ENCODE data around the gene ZSCAN9. TPM values are rescaled to one million over a fixed set of nuclear protein-coding genes. Genes with fewer than 3 reads are reported as not detected.

The ZSCAN9 gene
- total RNA-seq, 1 donor from 2014 or later: 21.3 TPM

DNA sequence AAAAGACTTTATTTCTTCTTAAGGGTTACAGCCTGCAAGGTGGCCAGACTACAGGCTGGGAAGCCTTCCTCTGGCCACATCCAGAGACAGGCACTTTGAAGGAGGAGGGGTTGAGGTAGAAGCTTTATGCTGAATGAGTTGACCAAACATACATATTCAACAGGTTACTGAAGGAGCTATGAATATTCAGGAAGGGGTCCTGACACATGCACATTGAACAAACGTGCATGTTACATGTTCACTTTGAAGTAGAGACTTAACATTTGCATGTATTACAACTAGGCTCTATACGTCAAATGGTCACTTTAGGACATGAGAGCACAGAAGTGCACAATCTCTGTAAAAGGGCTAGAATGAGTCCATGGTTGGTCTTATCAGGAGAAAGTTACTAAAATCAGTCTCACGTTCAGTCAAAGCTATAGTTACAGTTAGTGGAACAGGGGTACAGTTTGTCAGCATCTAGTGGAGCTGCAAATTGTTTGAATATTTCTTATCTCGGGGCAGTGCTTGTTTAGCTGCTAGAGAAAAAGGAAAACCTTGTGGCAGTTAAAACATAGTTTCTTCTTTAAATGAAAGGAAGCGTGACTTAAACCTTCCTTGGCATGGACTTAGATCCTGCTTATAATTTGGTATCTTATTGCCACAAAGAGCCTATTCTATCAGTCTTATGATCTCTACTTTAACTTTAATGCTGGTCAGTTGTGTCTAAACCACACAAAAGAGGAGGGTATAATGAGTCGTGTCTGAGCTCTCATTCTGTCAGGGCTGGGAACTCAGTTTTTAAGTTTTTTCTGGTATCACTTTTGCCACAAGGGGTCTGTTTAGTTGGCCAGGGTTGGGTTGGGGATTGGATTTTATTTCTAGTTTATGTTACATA is 4.6 kb upstream of the ZSCAN9 start:
- DNase-seq: no peak

DNA sequence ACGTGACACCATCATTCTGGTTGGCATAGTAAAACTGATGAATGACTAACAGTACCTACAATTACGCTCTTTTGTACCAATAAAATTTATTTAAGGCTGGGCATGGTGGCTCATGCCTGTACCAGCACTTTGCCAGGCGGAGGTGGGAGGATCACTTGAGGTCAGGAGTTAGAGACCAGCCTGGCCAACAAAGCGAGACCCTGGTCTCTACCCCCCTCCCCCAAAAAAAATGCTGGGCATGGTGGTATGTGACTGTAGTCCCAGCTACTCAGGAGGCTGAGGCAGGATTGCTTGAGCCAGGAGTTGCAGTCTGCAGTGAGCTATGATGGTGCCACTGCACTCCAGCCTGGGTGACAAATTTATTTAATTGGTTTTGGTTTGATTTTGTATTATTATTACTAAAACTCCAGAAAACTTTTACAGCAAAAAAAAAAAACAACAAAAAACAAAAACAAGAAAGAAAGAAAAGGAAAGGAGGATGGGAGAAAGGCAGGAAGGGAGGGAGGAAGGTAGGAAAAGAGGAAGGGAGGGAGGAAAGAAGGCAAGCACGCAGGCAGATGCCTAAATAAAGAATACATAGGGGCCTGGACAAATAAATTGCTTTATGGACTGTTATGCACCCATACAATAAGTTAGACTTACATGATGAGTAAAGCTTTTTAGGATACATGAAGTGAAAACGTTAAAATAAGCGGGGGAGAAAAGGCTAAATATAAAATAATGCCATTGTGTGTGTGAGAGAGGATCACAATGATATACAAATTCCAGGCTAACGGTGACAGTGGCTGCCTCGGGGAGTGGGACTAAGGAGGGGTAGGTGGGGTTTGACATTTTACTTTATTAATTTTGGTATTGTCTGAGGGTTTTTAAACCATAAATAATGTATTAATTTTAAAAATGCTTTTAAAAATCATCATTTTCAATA is 682 bp upstream of the ZSCAN9 start:
- no peak for DNase-seq

DNA sequence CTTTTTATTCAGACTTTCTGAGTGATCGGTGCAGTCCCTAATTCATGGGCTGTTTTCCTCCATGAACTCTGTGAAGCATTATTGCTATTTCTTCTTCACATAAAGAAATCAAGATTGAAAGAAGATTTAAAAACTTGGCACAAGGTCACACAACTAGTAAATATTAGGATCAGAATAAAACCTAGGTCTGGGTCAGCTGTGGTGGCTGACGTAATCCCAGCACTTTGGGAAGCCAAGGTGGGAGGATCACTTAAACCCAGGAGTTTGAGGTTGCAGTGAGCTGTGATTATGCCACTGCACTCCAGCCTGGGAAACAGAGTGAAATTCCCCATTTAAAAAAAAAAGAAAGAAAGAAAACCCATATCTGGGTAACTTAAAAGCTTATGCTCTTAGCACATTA is 1.4 kb downstream of the ZSCAN9 start:
- DNase-seq: no peak

DNA sequence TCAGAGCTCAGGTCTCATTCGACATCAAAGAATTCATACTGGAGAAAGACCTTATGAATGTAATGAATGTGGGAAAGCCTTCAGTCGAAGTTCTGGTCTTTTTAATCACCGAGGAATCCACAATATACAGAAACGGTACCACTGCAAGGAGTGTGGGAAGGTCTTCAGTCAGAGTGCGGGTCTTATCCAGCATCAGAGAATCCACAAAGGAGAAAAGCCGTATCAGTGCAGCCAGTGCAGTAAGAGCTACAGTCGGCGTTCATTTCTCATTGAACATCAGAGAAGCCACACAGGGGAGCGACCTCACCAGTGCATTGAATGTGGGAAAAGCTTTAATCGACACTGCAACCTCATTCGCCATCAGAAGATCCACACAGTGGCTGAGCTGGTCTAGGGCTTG is 7.7 kb downstream of the ZSCAN9 start:
- no peak for DNase-seq

DNA sequence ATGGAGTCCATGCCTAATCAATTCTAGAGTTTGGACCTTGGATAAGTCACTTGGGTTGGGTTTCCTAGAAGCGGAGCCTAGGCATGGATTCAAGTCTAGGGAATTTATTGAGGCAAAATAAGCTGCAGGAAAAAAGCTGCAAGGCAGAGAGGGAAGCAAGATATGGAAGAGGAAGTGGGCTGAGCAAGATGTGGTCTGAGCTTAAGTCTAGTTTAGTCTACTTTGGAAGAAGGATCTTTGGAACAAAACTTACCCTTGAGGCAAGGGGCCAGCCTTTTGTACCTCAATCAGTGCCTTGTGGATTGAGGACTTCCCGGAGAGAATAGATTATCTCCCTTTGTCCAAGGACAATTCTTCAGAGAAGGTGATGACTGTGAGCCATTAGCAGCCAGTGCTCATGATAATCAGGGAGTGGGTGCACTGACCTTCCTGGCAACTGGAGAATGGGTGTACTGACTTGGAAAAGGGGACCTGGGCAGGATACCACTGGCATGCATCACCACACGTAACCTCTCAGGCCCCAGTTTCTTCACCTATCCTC is 10.9 kb downstream of the ZSCAN9 start:
- no peak for DNase-seq

DNA sequence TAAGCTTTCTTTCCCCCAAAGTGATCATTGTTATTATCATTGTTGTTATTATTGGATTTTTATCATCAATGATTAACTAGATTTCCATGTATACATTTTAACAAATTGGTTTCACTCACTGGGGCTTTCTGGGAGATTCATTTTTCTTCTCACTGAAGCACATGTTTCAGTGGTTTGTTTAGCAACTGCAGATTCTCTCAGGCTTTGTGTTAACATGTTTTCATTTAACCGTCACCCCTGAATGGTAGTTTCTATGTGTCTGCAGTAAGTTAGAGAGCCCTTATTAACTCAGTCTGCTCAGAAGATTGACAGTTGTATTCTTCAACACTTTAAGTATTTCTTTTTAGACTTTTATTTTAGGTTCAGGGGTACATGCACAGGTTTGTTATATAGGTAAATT is 14.6 kb downstream of the ZSCAN9 start:
- no peak for DNase-seq

DNA sequence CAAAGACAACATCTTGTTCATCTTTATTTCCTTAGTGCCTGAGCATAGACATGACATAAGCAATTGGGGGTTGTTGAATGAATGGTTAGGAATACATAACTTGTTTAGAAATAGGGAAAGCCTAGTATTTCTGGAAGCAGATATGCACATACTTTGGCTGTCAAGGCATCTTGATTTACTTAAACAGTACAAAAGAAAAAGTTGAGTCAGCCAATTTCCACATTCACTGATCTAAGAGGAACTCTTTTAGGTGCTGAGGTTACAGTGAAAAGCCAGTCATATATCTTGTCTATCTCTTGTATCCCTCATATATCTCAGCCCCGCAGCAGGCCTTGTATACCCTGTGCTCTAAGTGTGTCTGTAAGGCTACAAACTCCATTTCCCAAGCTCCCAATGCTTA is 15.4 kb downstream of the ZSCAN9 start:
- no peak for DNase-seq

DNA sequence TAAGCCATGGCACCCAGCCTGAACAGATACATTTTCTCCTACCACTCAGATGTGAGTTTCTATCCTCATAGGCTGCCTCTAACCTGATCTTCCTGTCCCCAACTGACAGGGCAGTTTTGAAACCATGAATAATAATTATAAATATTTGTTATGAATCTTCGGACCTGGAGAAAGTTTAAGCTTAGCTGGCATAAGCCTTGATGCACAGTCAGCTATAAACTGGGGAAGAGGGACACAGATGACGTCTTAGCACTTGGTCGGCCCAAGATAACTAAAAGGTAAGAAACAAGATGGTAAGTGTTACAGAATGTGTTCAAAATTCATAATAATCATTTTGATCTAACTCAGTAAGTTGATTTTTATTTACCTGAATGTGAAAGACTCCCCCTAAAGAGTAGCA is 18.9 kb downstream of the ZSCAN9 start:
- no peak for DNase-seq

DNA sequence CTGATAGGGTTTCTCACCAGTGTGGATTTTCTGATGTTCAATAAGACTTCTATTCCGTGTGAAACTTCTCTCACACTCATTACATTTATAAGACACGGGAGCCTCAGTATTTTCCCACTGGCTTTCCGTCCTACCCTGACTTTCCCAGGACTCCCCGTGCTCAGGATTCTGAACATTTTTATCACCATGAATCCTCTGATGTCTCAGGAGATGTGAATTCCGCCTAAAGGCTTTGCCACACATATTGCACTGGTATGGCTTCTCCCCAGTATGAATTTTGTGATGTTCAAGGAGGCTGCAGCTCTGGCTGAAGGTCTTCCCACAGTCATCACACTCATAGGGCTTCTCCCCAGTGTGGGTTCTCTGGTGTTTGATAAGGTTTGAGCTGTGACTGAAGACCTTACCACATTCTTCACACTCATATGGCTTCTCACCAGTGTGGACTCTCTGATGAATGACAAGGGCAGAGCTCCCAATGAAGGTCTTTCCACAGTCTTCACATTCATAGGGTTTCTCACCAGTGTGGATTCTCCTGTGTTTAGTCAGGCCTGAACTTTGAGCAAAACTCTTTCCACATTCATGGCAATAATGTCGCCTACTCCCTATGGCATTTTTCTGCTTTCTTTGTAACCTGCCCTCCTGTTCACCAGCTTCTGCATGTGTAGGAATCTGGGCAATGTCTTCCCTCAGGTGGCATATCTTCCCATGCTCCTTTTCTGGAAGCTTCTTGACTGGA is 20.3 kb downstream of the ZSCAN9 start:
- no peak for DNase-seq

DNA sequence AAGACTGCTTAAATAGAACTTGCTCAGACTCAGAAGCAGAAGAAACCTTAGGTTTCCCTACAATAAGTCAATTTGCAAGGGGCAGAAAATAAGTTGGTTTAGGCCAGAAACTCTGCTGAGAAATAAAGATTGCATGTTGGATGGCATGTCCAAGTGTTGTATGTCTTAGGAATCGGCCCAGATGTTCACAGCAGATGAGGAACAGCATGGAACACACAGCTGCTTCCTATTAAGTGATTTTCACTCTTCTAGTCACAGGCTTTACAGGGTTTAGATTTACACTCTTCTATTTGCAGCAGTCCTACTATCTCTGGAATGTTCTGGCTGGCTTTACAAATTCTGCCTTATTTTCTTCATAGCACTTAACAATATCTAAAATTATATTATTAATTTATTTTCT is 23.8 kb downstream of the ZSCAN9 start:
- DNase-seq: no peak

DNA sequence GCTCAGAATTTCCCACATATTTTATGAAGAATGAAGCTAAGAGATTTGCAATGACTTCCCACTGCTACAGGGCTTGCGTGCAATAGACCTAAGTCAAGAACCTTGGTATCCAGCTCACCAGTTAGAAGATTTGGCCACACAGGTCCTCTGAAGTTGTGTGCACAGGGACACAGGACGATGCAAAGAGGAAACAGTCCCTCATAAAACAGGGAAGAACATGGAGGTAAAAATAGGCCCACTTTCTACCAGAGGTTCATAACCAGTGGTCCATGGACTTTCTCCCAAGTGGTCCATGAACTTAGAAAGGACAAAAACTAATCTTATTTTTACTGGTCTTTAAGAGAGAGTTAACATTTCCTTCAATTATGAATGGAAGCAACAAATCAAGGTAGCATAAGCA is 25.7 kb downstream of the ZSCAN9 start:
- DNase-seq: no peak

DNA sequence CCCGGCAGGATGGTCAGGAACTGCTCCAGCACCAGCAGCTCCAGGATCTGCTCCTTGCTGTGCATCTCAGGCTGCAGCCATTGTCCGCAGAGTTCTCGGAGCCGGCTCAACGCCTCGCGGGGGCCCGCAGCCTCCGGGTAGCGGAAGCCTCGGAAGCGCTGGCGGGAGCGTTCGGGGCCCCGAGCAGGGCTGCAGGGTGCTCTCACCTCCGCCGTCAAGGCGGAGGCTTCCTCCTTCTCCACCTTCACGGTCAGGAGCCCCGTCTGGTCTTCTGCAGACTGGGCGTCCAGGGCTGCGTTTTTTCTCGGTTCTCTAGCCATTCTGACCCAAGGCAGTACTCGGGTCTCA is 26.6 kb downstream of the ZSCAN9 start:
- peak; percentile 2 for DNase-seq

DNA sequence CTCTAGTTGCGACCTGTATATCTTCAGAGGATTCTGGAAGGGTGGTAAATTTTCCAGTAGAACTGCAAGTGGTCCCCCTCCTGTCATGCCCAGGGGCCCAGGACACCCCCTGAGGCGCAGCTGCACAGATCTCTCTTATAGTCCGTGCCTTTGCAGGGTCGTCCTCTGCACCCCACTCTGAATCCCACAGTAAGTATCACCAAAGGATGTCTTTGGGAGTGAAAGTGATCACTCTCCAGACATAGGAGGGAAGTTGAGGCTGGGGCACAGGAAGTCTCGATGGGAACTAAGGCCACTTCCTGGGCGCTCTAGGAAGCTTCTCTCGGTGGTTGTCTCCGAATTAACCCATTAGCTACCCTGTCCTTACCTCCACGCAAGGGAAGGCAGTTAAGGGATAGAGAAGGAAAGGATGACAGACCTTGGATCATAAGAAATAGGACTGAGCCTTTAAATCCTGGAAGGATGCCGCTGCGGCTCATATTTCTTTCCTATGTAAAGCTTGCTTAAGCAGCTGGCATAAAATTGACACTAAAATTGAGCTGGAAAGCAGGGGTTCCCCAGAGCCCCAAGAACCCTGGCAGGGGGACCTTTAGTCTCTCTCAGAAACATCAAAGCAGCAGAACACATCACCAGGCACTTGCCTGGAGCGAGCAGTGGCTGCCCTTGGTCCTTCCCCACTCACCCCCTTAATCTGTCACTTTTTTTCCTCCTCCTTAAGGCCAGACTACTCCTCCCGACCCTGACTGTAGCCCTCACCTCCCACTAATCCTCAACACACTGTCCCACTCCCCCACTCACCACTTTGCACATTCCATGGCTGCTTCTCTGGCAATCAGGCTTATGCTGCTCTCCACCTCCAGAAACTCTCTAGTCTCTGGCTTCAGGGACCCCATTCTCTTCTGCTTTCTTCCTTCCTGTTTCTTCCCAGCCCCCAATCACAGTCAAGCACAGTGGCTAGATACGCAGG is 27.2 kb downstream of the ZSCAN9 start, which contains the start of gene ZKSCAN4:
ZKSCAN4 (minus strand) TSS at position 261 of the 967 bp plus-strand sequence. CDS start 289 bp downstream, outside the sequence.
- DNase-seq: peak; percentile 94

DNA sequence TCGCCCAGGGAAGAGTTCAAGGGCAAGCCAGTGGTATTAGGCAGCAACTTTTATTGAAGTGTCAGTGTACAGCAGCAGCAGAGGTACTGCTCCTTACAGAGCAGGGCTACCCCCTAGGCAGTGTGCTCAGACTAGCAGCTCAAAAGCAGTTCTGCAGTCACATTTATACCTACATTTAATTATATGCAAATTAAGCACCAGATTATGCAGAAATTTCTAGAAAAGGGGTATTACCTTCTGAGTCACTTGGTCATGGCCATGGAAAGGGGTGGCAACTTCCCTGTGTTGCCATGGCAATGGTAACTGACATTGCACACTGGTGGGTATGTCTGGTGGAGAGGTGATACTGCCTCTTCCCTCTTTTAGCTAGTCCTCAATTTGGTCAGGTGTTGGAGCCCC is 29.0 kb downstream of the ZSCAN9 start:
- DNase-seq: no peak

DNA sequence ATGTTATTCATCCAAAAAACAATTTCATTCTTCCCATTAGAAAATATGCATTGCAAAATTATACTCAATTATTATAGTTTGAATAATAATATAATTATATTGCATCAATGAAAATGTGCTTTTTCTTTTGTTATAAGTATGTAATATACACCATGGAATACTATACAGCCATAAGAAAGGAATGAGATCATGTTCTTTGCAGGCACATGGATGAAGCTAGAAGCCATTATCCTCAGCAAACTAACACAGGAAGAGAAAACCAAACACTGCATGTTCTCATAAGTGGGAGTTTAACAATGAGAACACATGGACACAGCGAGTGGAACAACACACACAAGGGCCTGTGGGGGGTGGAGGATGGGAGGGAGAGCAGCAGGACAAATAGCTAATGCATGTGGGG is 32.0 kb downstream of the ZSCAN9 start:
- DNase-seq: no peak

DNA sequence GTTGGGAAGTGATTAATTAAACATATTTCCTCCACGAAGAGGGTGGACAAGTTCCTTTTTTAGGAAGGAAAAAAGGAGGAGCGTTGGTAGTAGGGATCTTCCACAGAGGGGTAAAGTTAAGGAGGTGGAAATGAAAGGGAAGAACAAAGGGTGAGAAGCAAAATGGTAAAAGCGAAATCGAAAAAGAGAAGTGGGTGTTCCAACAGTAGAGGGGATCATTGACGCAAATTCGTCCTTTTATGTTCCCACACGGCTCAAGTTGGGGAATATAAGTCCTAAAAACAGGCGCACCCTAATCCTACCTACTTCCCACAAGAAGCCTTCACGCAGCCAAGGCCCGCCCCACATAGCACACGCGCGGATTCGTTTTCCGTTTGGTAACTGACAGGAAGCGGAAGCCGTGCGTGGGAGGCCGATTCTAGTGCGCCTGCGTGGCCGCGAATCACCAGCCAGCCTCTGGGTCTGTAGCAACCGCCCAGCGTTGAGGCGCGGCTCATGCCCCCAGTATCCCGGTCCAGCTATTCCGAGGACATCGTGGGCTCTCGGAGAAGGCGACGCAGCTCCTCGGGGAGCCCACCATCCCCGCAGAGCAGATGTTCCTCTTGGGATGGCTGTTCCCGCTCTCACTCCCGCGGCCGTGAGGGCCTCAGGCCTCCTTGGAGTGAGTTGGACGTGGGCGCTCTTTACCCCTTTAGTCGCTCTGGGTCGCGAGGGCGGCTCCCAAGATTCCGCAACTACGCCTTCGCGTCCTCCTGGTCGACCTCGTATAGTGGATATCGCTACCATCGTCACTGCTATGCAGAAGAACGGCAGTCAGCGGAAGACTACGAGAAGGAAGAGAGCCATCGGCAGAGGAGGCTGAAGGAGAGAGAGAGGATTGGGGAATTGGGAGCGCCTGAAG is 34.1 kb downstream of the ZSCAN9 start, which contains the start of gene NKAPL:
NKAPL (plus strand) TSS at position 421 of the 901 bp plus-strand sequence; CDS start at position 496, 75 bp downstream.
- peak; percentile 88 for DNase-seq

DNA sequence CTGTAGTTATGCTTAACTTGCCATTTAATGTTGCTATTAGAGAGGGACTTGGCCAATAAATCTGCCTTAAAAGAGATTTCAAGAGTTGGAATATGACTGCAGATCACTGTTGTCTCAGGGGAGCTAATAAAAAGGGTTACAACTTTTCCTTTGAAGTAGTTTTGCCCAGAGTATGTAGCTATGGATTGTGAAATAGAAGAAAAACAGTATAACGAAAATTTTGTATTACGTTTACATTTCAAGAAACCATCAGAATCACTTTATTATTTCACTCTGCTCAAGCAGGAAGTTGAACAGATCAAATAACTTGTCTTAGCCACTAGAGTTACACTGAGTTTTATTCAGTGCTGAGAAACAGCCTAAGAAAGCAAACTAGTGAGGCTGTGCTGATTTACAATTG is 38.8 kb downstream of the ZSCAN9 start:
- no peak for DNase-seq

DNA sequence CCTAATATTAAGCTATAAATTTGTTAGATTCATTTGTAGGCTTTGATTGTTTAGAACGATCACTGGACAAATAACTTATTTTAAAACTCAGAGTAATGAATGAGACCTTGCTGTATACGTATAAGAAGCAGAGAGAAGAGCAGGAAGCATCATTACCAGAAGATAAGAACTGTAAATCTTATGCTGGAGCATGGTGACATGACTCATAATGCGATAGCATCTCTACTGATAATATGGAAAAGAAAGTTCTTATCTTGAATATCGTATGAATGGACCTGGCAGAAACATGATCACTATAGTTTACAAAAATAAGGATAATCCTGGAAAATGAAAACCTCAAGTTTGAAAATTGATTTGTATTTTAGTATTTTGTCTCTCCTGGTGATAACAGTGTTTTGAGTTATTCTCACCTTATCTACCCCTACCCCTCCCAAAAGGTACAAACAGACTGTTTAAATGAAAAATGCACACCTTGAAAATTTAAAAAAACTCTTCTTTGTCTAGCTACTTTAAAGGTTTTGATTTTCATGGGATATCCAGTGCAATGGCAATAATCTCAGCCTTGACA is 39.8 kb downstream of the ZSCAN9 start:
- no peak for DNase-seq

DNA sequence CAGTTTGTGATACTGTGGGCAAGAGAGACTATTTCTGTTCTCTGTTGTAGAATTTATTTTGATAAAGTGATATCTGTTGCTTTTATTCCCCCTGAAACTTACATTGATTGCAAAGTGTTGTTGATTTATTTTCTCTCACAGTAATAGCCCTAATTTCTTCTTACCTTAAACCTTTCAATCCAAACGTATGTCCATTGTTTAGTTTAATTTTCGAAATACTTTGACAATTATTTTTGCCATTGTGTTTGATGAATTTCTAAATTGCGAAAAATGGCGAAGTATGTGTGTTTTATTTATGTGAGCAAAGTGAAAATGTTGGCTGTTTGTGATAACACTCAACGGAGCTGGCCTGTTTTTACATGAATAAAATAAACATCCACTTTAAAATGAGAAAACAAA is 41.5 kb downstream of the ZSCAN9 start:
- DNase-seq: no peak

Data from tongue (tissue), 2 donors.